GOT3 (cell line): ENCODE data around the gene GNG12.
"Not testable (repeated sequence)": the region's sequence is repeated elsewhere in the genome, so short reads cannot be mapped to it uniquely, and the experiment has no call there.

Experiments used
- DNase-seq: peaks from one replicate; lab custom pipeline; 2025; ENCODE audit warnings: mixed read lengths; lab: John Stamatoyannopoulos, UW

Gene GNG12

GRCh38 chr1:67731322-67731721, 101.9 kb downstream of the GNG12 start:
- DNase-seq: no peak

GRCh38 chr1:67730312-67730711, 103.0 kb downstream of the GNG12 start:
- not testable (repeated sequence) for DNase-seq

- DNase-seq: no peak
Measured at GRCh38 chr1:67729872-67730271, 103.4 kb downstream of the GNG12 start.

GRCh38 chr1:67726224-67726623, 107.0 kb downstream of the GNG12 start:
- DNase-seq: no peak

- DNase-seq: no peak
Measured at GRCh38 chr1:67724928-67725560, 108.2 kb downstream of the GNG12 start.

- DNase-seq: no peak
Measured at GRCh38 chr1:67723620-67724019, 109.6 kb downstream of the GNG12 start.

- no peak for DNase-seq
Measured at GRCh38 chr1:67723126-67723525, 110.1 kb downstream of the GNG12 start.

- DNase-seq: no peak
Measured at GRCh38 chr1:67722292-67722944, 110.8 kb downstream of the GNG12 start.

- no peak for DNase-seq
Measured at GRCh38 chr1:67721650-67722291, 111.5 kb downstream of the GNG12 start.

- no peak for DNase-seq
Measured at GRCh38 chr1:67721112-67721511, 112.2 kb downstream of the GNG12 start.

- no peak for DNase-seq
Measured at GRCh38 chr1:67719329-67720196, 113.7 kb downstream of the GNG12 start.

GRCh38 chr1:67717876-67718275, 115.4 kb downstream of the GNG12 start:
- DNase-seq: no peak

- DNase-seq: peak; percentile 6
Measured at GRCh38 chr1:67716800-67717199, 116.5 kb downstream of the GNG12 start.

GRCh38 chr1:67715819-67716218, 117.4 kb downstream of the GNG12 start:
- no peak for DNase-seq

- no peak for DNase-seq
Measured at GRCh38 chr1:67713057-67713846, 120.0 kb downstream of the GNG12 start.

- no peak for DNase-seq
Measured at GRCh38 chr1:67711855-67712212, 121.4 kb downstream of the GNG12 start.

GRCh38 chr1:67711158-67711854, 122.0 kb downstream of the GNG12 start:
- DNase-seq: no peak

GRCh38 chr1:67710417-67710816, 122.8 kb downstream of the GNG12 start:
- no peak for DNase-seq

- DNase-seq: no peak
Measured at GRCh38 chr1:67708606-67709005, 124.7 kb downstream of the GNG12 start.

- no peak for DNase-seq
Measured at GRCh38 chr1:67705735-67706453, 127.4 kb downstream of the GNG12 start.
